Trophoblast cell (in vitro differentiated cells and primary cell): Measurements from ENCODE around the gene XKR3.

Source experiments
- DNase-seq, 2 donors: peaks; one replicate each; pipeline ENCODE4 v3.0.0-alpha.2; 2016
- H2AFZ ChIP-seq: 2 replicates; pipeline ENCODE4 v1.6.1; 2013; ENCODE audit warnings: low read length, moderate library complexity, mild to moderate bottlenecking; ENCODE audit not compliant: insufficient read depth, poor library complexity
- H2AK5ac ChIP-seq: 2 replicates; pipeline ENCODE4 v1.6.1; 2013; ENCODE audit warnings: mild to moderate bottlenecking, low read length
- H2BK120ac ChIP-seq: 2 replicates; pipeline ENCODE4 v1.6.1; 2013; ENCODE audit warnings: low read length, mild to moderate bottlenecking, moderate library complexity; ENCODE audit not compliant: insufficient read depth, poor library complexity
- H2BK12ac ChIP-seq: 2 replicates; pipeline ENCODE4 v1.6.1; 2013; ENCODE audit warnings: mild to moderate bottlenecking, low read length, moderate library complexity
- H2BK5ac ChIP-seq: 2 replicates; pipeline ENCODE4 v1.6.1; 2013; ENCODE audit warnings: low read length, low read depth, moderate library complexity, mild to moderate bottlenecking; ENCODE audit not compliant: poor library complexity
- H3K14ac ChIP-seq: 2 replicates; pipeline ENCODE4 v1.6.1; 2013; ENCODE audit warnings: mild to moderate bottlenecking, low read length
- H3K18ac ChIP-seq: 2 replicates; pipeline ENCODE4 v1.6.1; 2013; ENCODE audit warnings: mild to moderate bottlenecking, low read length
- H3K23ac ChIP-seq: 2 replicates; pipeline ENCODE4 v1.6.1; 2013; ENCODE audit warnings: low read length
- H3K27ac ChIP-seq: 2 replicates; pipeline ENCODE4 v1.5.1; 2013; ENCODE audit warnings: low read depth, mild to moderate bottlenecking, inconsistent platforms, low read length, moderate library complexity
- H3K27me3 ChIP-seq: 2 replicates; pipeline ENCODE4 v1.6.1; 2013; ENCODE audit warnings: inconsistent platforms, mild to moderate bottlenecking, low read length, moderate library complexity; ENCODE audit not compliant: insufficient read depth
- H3K36me3 ChIP-seq, 2 experiments: 1 replicate in 1 of 2; 2 replicates in 1 of 2; pipeline ENCODE4 v1.6.1; 2013; ENCODE audit warnings: low read length in 2 of 2, mild to moderate bottlenecking in 2 of 2, moderate library complexity in 1 of 2; ENCODE audit not compliant: insufficient read depth in 2 of 2, control insufficient read depth in 1 of 2
- H3K4ac ChIP-seq: 2 replicates; pipeline ENCODE4 v1.6.1; 2013; ENCODE audit warnings: low read depth, mild to moderate bottlenecking, low read length, moderate library complexity
- H3K4me1 ChIP-seq, 2 experiments: 1 replicate in 1 of 2; 2 replicates in 1 of 2; pipeline ENCODE4 v1.6.1; 2013; ENCODE audit warnings: low read length in 2 of 2, mild to moderate bottlenecking in 2 of 2, moderate library complexity in 1 of 2; ENCODE audit not compliant: insufficient read depth in 2 of 2, control insufficient read depth in 1 of 2
- H3K4me2 ChIP-seq: 2 replicates; pipeline ENCODE4 v1.6.1; 2013; ENCODE audit warnings: inconsistent platforms, mild to moderate bottlenecking, low read length, moderate library complexity
- H3K4me3 ChIP-seq: 2 replicates; pipeline ENCODE4 v1.5.1; 2013; ENCODE audit warnings: mild to moderate bottlenecking, low read depth, low read length, inconsistent platforms
- H3K79me1 ChIP-seq: one replicate; pipeline ENCODE4 v1.6.1; 2013; ENCODE audit warnings: low read length
- H3K79me2 ChIP-seq: 2 replicates; pipeline ENCODE4 v1.6.1; 2013; ENCODE audit warnings: low read length, mild to moderate bottlenecking; ENCODE audit not compliant: control insufficient read depth, insufficient read depth, poor library complexity
- H3K9ac ChIP-seq: 2 replicates; pipeline ENCODE4 v1.6.1; 2013; ENCODE audit warnings: mild to moderate bottlenecking, low read length
- H3K9me3 ChIP-seq: 2 replicates; pipeline ENCODE4 v1.6.1; 2013; ENCODE audit warnings: low read depth, mild to moderate bottlenecking, control low read depth, inconsistent platforms, low read length; ENCODE audit not compliant: insufficient read depth
- H4K12ac ChIP-seq: 2 replicates; pipeline ENCODE4 v1.6.1; 2013; ENCODE audit warnings: low read depth, mild to moderate bottlenecking, low read length, moderate library complexity
- H4K8ac ChIP-seq: 2 replicates; pipeline ENCODE4 v1.6.1; 2013; ENCODE audit warnings: low read depth, mild to moderate bottlenecking, low read length, moderate library complexity
- H4K91ac ChIP-seq: one replicate; pipeline ENCODE4 v1.6.1; 2013; ENCODE audit warnings: low read depth, mild to moderate bottlenecking, low read length, moderate library complexity
- WGBS: extraction: QIAGEN DNeasy Blood & Tissue Kit; methylation state at CpG from one replicate; pipeline ENCODE4 v1.1.7; 2013; ENCODE audit warnings: missing lambda C conversion rate; ENCODE audit not compliant: insufficient read length, insufficient coverage; ENCODE audit errors: extremely low coverage; 5-methylcytosine and 5-hydroxymethylcytosine counted together

The XKR3 gene

DNA sequence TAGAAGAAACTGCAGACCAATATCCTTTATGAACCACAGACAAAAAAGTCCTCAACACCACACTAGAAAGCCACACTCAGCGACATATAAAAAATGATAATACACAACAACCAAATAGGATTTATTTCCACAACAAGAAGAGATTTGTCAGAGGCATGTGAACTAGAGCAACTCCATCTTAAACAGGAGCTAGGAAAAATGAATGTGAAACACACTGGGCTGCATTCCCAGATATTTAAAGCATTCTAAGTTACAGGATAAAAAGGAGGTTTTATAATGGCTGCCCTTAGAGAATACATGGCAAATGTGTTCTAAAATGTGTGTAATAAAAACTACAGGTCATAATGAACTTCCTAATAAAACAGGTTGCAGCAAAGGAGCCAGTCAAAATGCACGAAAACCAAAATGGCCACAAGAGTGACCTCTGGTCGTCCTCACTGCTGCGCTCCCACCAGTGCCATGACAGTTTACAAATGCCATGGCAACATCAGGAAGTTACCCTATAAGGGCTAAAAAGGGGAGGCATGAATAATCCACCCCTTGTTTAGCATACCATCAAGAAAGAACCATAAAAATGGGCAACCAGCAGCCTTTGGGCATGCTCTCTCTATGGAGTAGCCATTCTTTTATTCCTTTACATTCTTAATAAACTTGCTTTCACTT is 21.8 kb downstream of the XKR3 start:
- H3K9ac ChIP-seq, result no peak overlapping the region
- no peaks in the 10 kb centered on the region for H3K36me3 ChIP-seq
- H3K4me3 ChIP-seq, result no peak overlapping the region
- H4K91ac ChIP-seq, result no peak overlapping the region
- H4K8ac ChIP-seq, result no peak overlapping the region
- H3K9me3 ChIP-seq, result no peaks in the 10 kb centered on the region
- no peak for DNase-seq
- H4K12ac ChIP-seq, result no peak overlapping the region
- H2AK5ac ChIP-seq, result no peak overlapping the region
- H2BK120ac ChIP-seq, result no peak overlapping the region
- no peak overlapping the region for H2BK12ac ChIP-seq
- H3K23ac ChIP-seq, result no peak overlapping the region
- no peak overlapping the region for H3K27ac ChIP-seq
- H3K18ac ChIP-seq, result no peak overlapping the region
- no CpG with 5 or more reads among the region's 4 CpGs for WGBS
- no peak overlapping the region for H2AFZ ChIP-seq
- no peak overlapping the region for H3K4ac ChIP-seq
- H3K27me3 ChIP-seq, result no peaks in the 10 kb centered on the region
- no peak overlapping the region for H3K4me2 ChIP-seq
- no peaks in the 10 kb centered on the region for H3K4me1 ChIP-seq
- no peak overlapping the region for H2BK5ac ChIP-seq
- H3K79me1 ChIP-seq, result no peaks in the 10 kb centered on the region
- no peaks in the 10 kb centered on the region for H3K79me2 ChIP-seq
- no peak overlapping the region for H3K14ac ChIP-seq

- no CpG with 5 or more reads among the region's 3 CpGs for WGBS
- Histone ChIP-seq H4K91ac (no peak overlapping the region), H4K12ac (no peak overlapping the region), H2AK5ac (no peak overlapping the region), H3K23ac (no peak overlapping the region), H3K14ac (no peak overlapping the region), H2AFZ (no peak overlapping the region), H2BK12ac (no peak overlapping the region), H3K36me3 (no peaks in the 10 kb centered on the region), H3K79me1 (no peaks in the 10 kb centered on the region), H3K79me2 (no peaks in the 10 kb centered on the region), H3K27ac (no peak overlapping the region), H2BK5ac (no peak overlapping the region), H3K4me1 (no peaks in the 10 kb centered on the region), H3K9ac (no peak overlapping the region), H3K27me3 (no peaks in the 10 kb centered on the region), H3K4ac (no peak overlapping the region), H3K9me3 (no peaks in the 10 kb centered on the region), H3K18ac (no peak overlapping the region), H4K8ac (no peak overlapping the region), H3K4me2 (no peak overlapping the region), H2BK120ac (no peak overlapping the region), H3K4me3 (no peak overlapping the region)
- DNase-seq, result no peak
Measured at GRCh38 chr22:16801571-16801970, 23.6 kb downstream of the XKR3 start.

- H3K9ac ChIP-seq, result no peak overlapping the region
- no peaks in the 10 kb centered on the region for H3K4me1 ChIP-seq
- no peak overlapping the region for H2BK12ac ChIP-seq
- H3K18ac ChIP-seq, result no peak overlapping the region
- WGBS, result no CpG with 5 or more reads among the region's 3 CpGs
- no peak overlapping the region for H2BK120ac ChIP-seq
- H3K4me2 ChIP-seq, result no peak overlapping the region
- no peaks in the 10 kb centered on the region for H3K27me3 ChIP-seq
- no peak overlapping the region for H3K23ac ChIP-seq
- H3K27ac ChIP-seq, result no peak overlapping the region
- no peak overlapping the region for H3K4me3 ChIP-seq
- DNase-seq, result no peak
- no peak overlapping the region for H3K14ac ChIP-seq
- H2AK5ac ChIP-seq, result no peak overlapping the region
- H3K79me1 ChIP-seq, result no peaks in the 10 kb centered on the region
- H3K4ac ChIP-seq, result no peak overlapping the region
- no peaks in the 10 kb centered on the region for H3K79me2 ChIP-seq
- H3K9me3 ChIP-seq, result no peaks in the 10 kb centered on the region
- no peak overlapping the region for H2AFZ ChIP-seq
- no peak overlapping the region for H4K8ac ChIP-seq
- no peak overlapping the region for H2BK5ac ChIP-seq
- H4K12ac ChIP-seq, result no peak overlapping the region
- H3K36me3 ChIP-seq, result no peaks in the 10 kb centered on the region
- H4K91ac ChIP-seq, result no peak overlapping the region
Measured at GRCh38 chr22:16801088-16801487, 24.1 kb downstream of the XKR3 start.

GRCh38 chr22:16800358-16800757 is 24.9 kb downstream of the XKR3 start:
- Histone ChIP-seq H3K79me2 (no peaks in the 10 kb centered on the region), H4K91ac (no peak overlapping the region), H3K4me2 (no peak overlapping the region), H3K4me1 (no peaks in the 10 kb centered on the region), H2BK120ac (no peak overlapping the region), H2BK12ac (no peak overlapping the region), H3K4me3 (no peak overlapping the region), H3K27ac (no peak overlapping the region), H3K9me3 (no peaks in the 10 kb centered on the region), H3K14ac (no peak overlapping the region), H3K18ac (no peak overlapping the region), H3K27me3 (no peaks in the 10 kb centered on the region), H3K4ac (no peak overlapping the region), H4K8ac (no peak overlapping the region), H2AK5ac (no peak overlapping the region), H2AFZ (no peak overlapping the region), H3K36me3 (no peaks in the 10 kb centered on the region), H4K12ac (no peak overlapping the region), H3K9ac (no peak overlapping the region), H3K79me1 (no peaks in the 10 kb centered on the region), H2BK5ac (no peak overlapping the region), H3K23ac (no peak overlapping the region)
- no peak for DNase-seq
- no CpG with 5 or more reads among the region's 1 CpG for WGBS
